ENCODE results near the gene SLC22A4.

Gene SLC22A4

GRCh38 chr5:132296412-132297016 lies 2.3 kb downstream of the SLC22A4 start:
- no peak for TF ChIP-seq POLR2AphosphoS5 (IDR thresholded peaks at IDR 0.05; ENCODE audit: low read depth, low read length)
- no peak for TF ChIP-seq SIN3A (IDR thresholded peaks at IDR 0.05; ENCODE audit: borderline replicate concordance, insufficient read depth, low read length)
- no peak for TF ChIP-seq FOXP2 (optimal IDR thresholded peaks at IDR 0.05; ENCODE audit: borderline replicate concordance, extremely low read depth, extremely low read length, insufficient read depth)
- TF ChIP-seq TAF1 (IDR thresholded peaks at IDR 0.05; ENCODE audit: borderline replicate concordance, insufficient read depth, low read length) = no peak
- TF ChIP-seq REST (IDR thresholded peaks at IDR 0.05; ENCODE audit: insufficient read depth in 1 of 2, low read depth in 2 of 2, low read length in 2 of 2) = no peak

- TF ChIP-seq FOXP2 (optimal IDR thresholded peaks at IDR 0.05; ENCODE audit: borderline replicate concordance, extremely low read depth, extremely low read length, insufficient read depth) = no peak
- no peak for TF ChIP-seq TAF1 (IDR thresholded peaks at IDR 0.05; ENCODE audit: borderline replicate concordance, insufficient read depth, low read length)
Measured at GRCh38 chr5:132297211-132297940, 3.2 kb downstream of the SLC22A4 start.

GRCh38 chr5:132298298-132299212 lies 4.4 kb downstream of the SLC22A4 start:
- TF ChIP-seq POLR2AphosphoS5 (IDR thresholded peaks at IDR 0.05; ENCODE audit: low read depth, low read length) (no peak), SIN3A (IDR thresholded peaks at IDR 0.05; ENCODE audit: borderline replicate concordance, insufficient read depth, low read length) (no peak), TAF1 (IDR thresholded peaks at IDR 0.05; ENCODE audit: borderline replicate concordance, insufficient read depth, low read length) (no peak), REST (IDR thresholded peaks at IDR 0.05; ENCODE audit: insufficient read depth in 1 of 2, low read depth in 2 of 2, low read length in 2 of 2) (no peak), FOXP2 (optimal IDR thresholded peaks at IDR 0.05; ENCODE audit: borderline replicate concordance, extremely low read depth, extremely low read length, insufficient read depth) (no peak)

- TF ChIP-seq POLR2AphosphoS5 (IDR thresholded peaks at IDR 0.05; ENCODE audit: low read depth, low read length) = no peak
Measured at GRCh38 chr5:132299917-132300316, 5.7 kb downstream of the SLC22A4 start.

- TF ChIP-seq FOXP2 (optimal IDR thresholded peaks at IDR 0.05; ENCODE audit: borderline replicate concordance, extremely low read depth, extremely low read length, insufficient read depth) (no peak), SIN3A (IDR thresholded peaks at IDR 0.05; ENCODE audit: borderline replicate concordance, insufficient read depth, low read length) (no peak), POLR2AphosphoS5 (IDR thresholded peaks at IDR 0.05; ENCODE audit: low read depth, low read length) (no peak), REST (IDR thresholded peaks at IDR 0.05; ENCODE audit: insufficient read depth in 1 of 2, low read depth in 2 of 2, low read length in 2 of 2) (no peak), TAF1 (IDR thresholded peaks at IDR 0.05; ENCODE audit: borderline replicate concordance, insufficient read depth, low read length) (no peak)
Measured at GRCh38 chr5:132300577-132301343, 6.6 kb downstream of the SLC22A4 start.

Measured in PFSK-1 (cell line).